Subcutaneous adipose tissue (tissue), 4 donors: ENCODE measurements around the gene PCBP4. TPM values are rescaled to one million over a fixed set of nuclear protein-coding genes. Genes with fewer than 3 reads are reported as not detected.

ENCODE experiments used
- CTCF ChIP-seq: fragments of 450-650 bp; IDR thresholded peaks from one replicate; pipeline ENCODE4 v1.5.1; 2016; ENCODE audit warnings: low read depth, mild to moderate bottlenecking, control low read depth, antibody characterized with exemption, moderate library complexity
- total RNA-seq, 4 donors: library from RNA; depleted of rRNA; stranded (reverse); fragments of >200 nt; gene quantifications; one replicate each; pipeline ENCODE4 v1.1.0, GENCODE V29; 2016

PCBP4 gene
- total RNA-seq, 4 donors from 2014 or later: 10.8 to 39.9 (median 19.0) TPM

- TF ChIP-seq CTCF: no peak
Observed at GRCh38 chr3:51992017-51992682, 24.9 kb upstream of the PCBP4 start.

- no peak for TF ChIP-seq CTCF
Observed at GRCh38 chr3:51988286-51989146, 21.3 kb upstream of the PCBP4 start.

- TF ChIP-seq CTCF: no peak
Observed at GRCh38 chr3:51987568-51987967, 20.3 kb upstream of the PCBP4 start.

- TF ChIP-seq CTCF: no peak
Observed at GRCh38 chr3:51986010-51986947, 19.0 kb upstream of the PCBP4 start.

- no peak for TF ChIP-seq CTCF
Observed at GRCh38 chr3:51985063-51985462, 17.8 kb upstream of the PCBP4 start.

- no peak for TF ChIP-seq CTCF
Observed at GRCh38 chr3:51984269-51984647, 17.0 kb upstream of the PCBP4 start.
